ENCODE data around the gene EPB41L3. TPM values are rescaled to one million over a fixed set of nuclear protein-coding genes. Genes with fewer than 3 reads are reported as not detected.

The EPB41L3 gene
- total RNA-seq, 3 donors from 2014 or later = 35.4 to 178 (median 90.5) TPM

DNA sequence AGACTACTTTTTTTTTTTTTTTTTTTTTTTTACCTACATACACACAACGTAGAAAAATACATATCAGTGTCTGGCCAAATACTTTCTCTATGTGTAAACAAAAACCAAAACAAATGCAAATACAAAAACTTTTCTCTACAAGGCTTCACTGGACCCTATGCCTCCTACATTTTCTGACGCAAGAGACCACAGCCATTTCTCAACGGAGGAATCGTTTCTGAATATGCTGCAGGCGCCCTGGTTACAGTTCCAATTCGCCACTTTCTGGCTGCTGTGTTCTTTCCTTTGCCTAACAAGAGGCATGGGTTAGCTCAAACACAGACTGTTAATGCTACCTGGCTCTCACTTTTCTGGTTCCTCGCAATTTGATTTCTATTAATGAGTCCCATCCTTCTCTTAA, 96.4 kb downstream of the EPB41L3 start:
- H3K27me3 ChIP-seq = no peaks in the 10 kb centered on the region
- DNase-seq (ENCODE audit: low spot score in 2 of 2) = no peak
- TF ChIP-seq POLR2AphosphoS5 (IDR thresholded peaks at IDR 0.05) = no peak
- no peak for TF ChIP-seq POLR2A (IDR thresholded peaks at IDR 0.05)
- TF ChIP-seq, protein P1, sequence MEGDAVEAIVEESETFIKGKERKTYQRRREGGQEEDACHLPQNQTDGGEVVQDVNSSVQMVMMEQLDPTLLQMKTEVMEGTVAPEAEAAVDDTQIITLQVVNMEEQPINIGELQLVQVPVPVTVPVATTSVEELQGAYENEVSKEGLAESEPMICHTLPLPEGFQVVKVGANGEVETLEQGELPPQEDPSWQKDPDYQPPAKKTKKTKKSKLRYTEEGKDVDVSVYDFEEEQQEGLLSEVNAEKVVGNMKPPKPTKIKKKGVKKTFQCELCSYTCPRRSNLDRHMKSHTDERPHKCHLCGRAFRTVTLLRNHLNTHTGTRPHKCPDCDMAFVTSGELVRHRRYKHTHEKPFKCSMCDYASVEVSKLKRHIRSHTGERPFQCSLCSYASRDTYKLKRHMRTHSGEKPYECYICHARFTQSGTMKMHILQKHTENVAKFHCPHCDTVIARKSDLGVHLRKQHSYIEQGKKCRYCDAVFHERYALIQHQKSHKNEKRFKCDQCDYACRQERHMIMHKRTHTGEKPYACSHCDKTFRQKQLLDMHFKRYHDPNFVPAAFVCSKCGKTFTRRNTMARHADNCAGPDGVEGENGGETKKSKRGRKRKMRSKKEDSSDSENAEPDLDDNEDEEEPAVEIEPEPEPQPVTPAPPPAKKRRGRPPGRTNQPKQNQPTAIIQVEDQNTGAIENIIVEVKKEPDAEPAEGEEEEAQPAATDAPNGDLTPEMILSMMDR (IDR thresholded peaks at IDR 0.05) = no peak
- no peaks in the 10 kb centered on the region for H3K36me3 ChIP-seq
- intact Hi-C loops (cut with DNase I; ENCODE audit: low total_unique reads) = no loop called here
- H3K27ac ChIP-seq = no peak overlapping the region
- H3K9me3 ChIP-seq = no peaks in the 10 kb centered on the region
- H3K4me3 ChIP-seq = no peak overlapping the region
- no peaks in the 10 kb centered on the region for H3K4me1 ChIP-seq

DNA sequence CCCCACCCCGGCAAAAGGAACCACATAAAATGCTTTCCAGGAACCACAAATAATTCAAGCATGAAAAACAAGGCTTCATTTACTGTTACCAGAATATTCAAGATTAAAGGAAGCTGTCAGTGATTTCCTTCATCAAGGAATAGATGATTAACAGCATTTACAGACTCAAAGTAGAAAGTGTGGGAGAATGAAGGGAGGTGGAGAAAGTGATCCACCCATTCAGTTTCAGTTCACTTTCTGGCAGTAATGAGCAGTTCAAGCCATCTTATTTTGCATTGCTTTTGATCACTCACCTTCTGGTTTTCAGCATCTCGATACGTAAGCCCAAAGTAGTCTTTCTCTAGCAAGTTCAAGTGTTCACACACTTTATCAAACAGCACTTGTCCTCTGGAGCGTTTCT, 99.0 kb downstream of the EPB41L3 start:
- Histone ChIP-seq H3K4me1 (no peaks in the 10 kb centered on the region), H3K36me3 (no peaks in the 10 kb centered on the region), H3K9me3 (no peaks in the 10 kb centered on the region), H3K27me3 (no peaks in the 10 kb centered on the region), H3K4me3 (no peak overlapping the region), H3K27ac (no peak overlapping the region)
- intact Hi-C loops (cut with DNase I; ENCODE audit: low total_unique reads) = no loop called here
- DNase-seq (ENCODE audit: low spot score in 2 of 2) = no peak
- no peak for TF ChIP-seq POLR2A (IDR thresholded peaks at IDR 0.05)

DNA sequence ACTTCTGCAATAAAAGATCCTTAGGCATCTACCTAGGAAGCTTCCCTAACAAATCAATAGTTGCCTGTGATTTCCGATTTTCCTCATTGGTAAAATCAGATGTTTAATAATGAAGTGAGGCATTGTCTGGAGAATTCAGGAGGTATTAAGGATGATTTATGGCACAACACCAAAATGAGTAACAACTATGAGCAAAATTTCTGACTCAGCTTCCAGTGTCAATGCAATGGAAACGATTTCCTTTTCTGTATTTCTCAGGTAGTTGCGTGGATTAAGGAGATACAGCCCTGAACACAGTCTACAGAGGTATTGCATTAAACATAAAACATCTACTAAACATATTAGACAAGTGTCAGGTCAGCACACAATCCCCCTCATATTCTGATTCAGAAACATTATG, 99.5 kb downstream of the EPB41L3 start:
- H3K4me1 ChIP-seq = no peaks in the 10 kb centered on the region
- DNase-seq (ENCODE audit: low spot score in 2 of 2) = no peak
- H3K4me3 ChIP-seq = no peak overlapping the region
- TF ChIP-seq POLR2AphosphoS5 (IDR thresholded peaks at IDR 0.05) (no peak), POLR2A (IDR thresholded peaks at IDR 0.05) (no peak)
- TF ChIP-seq, protein P1 (IDR thresholded peaks at IDR 0.05) = no peak
- no peaks in the 10 kb centered on the region for H3K36me3 ChIP-seq
- H3K9me3 ChIP-seq = no peaks in the 10 kb centered on the region
- no peaks in the 10 kb centered on the region for H3K27me3 ChIP-seq
- no peak overlapping the region for H3K27ac ChIP-seq
- intact Hi-C loops (cut with DNase I; ENCODE audit: low total_unique reads) = no loop called here

DNA sequence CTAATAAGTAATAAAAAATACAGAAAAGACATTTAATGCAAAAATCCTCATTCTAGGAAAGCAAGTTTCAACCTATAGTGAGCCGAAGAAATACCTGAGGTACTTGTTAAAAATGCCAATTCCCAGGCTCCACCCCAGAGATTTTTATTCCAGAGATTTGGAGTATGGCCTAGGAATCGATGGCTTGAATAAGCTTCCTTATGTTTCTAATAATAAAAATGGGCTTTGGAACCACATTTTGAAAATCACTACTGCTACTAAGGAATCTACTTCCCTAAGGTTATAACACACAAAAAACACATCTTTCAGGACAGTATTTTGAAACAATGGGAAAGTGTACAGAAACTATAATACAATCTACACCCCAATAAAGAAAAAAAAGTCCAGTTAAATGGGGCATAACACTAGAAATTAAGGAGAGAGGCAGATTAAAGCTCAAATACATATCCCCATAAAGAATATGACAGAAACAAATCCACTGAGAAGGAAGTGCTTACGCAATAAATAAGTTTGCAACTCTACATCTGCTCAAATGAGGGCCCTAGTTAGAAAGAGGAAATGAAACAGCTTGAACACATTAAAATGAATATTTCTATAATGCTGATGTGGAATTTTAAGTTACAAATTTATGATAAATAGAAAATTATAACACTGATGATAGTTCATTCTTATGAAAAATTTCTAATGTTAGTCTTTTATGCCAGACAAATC, 103.7 kb downstream of the EPB41L3 start:
- H3K27me3 ChIP-seq = no peaks in the 10 kb centered on the region
- no peaks in the 10 kb centered on the region for H3K36me3 ChIP-seq
- TF ChIP-seq, protein P1 (IDR thresholded peaks at IDR 0.05) = no peak
- TF ChIP-seq POLR2A (IDR thresholded peaks at IDR 0.05) (no peak), POLR2AphosphoS5 (IDR thresholded peaks at IDR 0.05) (no peak)
- intact Hi-C loops (cut with DNase I; ENCODE audit: low total_unique reads) = no loop called here
- H3K27ac ChIP-seq = no peak overlapping the region
- no peaks in the 10 kb centered on the region for H3K9me3 ChIP-seq
- no peak for DNase-seq (ENCODE audit: low spot score in 2 of 2)
- H3K4me3 ChIP-seq = no peak overlapping the region
- H3K4me1 ChIP-seq = no peaks in the 10 kb centered on the region

DNA sequence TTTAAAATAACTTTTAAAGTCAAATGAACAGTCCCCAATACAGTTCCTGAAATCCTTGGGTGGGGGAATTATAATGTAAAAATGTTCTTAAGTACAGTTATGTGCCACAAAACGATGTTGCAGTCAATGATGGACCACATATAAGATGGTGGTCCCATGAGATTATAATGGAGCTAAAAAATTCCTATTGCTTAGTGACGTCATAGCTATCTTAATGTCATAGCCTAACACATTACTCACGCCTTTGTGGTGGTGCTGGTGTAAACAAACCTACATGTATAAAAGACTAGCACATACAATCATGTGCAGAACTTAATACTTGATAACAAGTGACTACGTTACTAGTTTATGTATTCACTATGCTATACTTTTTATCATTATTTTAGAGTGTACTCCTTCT, 109.4 kb downstream of the EPB41L3 start:
- no peak for DNase-seq (ENCODE audit: low spot score in 2 of 2)
- H3K9me3 ChIP-seq = no peaks in the 10 kb centered on the region
- H3K36me3 ChIP-seq = no peaks in the 10 kb centered on the region
- intact Hi-C loops (cut with DNase I; ENCODE audit: low total_unique reads) = no loop called here
- H3K4me1 ChIP-seq = no peaks in the 10 kb centered on the region
- no peak overlapping the region for H3K27ac ChIP-seq
- no peaks in the 10 kb centered on the region for H3K27me3 ChIP-seq
- H3K4me3 ChIP-seq = no peak overlapping the region
- TF ChIP-seq, protein P1 (IDR thresholded peaks at IDR 0.05) = no peak
- TF ChIP-seq POLR2AphosphoS5 (IDR thresholded peaks at IDR 0.05) (no peak), POLR2A (IDR thresholded peaks at IDR 0.05) (no peak)
